Fibroblast of mammary gland (primary cell): Measurements from ENCODE around the gene PTMS.

ENCODE experiments used
- DNase-seq: peaks from one replicate; pipeline ENCODE4 v3.0.0-alpha.2; 2010; ENCODE audit warnings: low read depth
- H3K4me3 ChIP-seq: 2 replicates; pipeline ENCODE4 v1.5.1; 2011; ENCODE audit warnings: low read depth, mild to moderate bottlenecking, low read length, moderate library complexity; ENCODE audit not compliant: control insufficient read depth
- TF ChIP-seq, protein P1 (sequence below): conservative IDR thresholded peaks from 2 replicates; pipeline ENCODE4 v1.5.1; 2011; ENCODE audit warnings: low read depth, low read length, inconsistent platforms; ENCODE audit not compliant: control insufficient read depth, insufficient read depth

Gene PTMS

DNA sequence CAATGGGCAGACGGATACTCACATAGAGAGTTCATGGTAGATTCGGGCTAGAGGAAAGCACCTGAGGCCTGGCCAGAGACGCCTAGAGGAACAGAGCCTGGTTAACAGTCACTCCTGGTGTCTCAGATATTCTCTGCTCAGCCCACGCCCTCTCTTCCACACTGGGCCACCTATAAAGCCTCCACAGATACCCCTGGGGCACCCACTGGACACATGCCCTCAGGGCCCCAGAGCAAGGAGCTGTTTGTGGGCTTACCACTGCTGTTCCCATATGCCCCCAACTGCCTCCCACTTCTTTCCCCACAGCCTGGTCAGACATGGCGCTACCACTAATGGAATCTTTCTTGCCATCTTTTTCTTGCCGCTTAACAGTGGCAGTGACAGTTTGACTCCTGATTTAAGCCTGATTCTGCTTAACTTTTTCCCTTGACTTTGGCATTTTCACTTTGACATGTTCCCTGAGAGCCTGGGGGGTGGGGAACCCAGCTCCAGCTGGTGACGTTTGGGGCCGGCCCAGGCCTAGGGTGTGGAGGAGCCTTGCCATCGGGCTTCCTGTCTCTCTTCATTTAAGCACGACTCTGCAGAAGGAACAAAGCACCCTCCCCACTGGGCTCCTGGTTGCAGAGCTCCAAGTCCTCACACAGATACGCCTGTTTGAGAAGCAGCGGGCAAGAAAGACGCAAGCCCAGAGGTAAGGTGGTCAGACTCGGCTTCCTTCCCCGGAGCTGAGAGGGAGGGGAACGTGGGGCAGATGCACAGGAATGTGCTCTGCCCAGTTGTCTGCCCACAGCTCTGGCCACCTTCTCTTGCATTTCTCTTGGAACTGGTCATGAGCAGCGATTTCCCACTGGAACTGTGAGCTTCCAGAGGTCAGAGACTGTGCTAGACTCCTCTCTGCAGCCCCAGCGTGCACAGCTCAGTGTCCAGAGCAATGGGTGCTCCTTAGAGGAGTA, 23.1 kb downstream of the PTMS start, which contains the start of gene CD4:
CD4 (plus strand) TSS at position 557 of the 953 bp plus-strand sequence. CDS start 10,611 bp downstream, outside the sequence.
- TF ChIP-seq, protein P1, sequence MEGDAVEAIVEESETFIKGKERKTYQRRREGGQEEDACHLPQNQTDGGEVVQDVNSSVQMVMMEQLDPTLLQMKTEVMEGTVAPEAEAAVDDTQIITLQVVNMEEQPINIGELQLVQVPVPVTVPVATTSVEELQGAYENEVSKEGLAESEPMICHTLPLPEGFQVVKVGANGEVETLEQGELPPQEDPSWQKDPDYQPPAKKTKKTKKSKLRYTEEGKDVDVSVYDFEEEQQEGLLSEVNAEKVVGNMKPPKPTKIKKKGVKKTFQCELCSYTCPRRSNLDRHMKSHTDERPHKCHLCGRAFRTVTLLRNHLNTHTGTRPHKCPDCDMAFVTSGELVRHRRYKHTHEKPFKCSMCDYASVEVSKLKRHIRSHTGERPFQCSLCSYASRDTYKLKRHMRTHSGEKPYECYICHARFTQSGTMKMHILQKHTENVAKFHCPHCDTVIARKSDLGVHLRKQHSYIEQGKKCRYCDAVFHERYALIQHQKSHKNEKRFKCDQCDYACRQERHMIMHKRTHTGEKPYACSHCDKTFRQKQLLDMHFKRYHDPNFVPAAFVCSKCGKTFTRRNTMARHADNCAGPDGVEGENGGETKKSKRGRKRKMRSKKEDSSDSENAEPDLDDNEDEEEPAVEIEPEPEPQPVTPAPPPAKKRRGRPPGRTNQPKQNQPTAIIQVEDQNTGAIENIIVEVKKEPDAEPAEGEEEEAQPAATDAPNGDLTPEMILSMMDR = no peak
- no peak within 1 kb of the TSS for H3K4me3 ChIP-seq
- no peak for DNase-seq

DNA sequence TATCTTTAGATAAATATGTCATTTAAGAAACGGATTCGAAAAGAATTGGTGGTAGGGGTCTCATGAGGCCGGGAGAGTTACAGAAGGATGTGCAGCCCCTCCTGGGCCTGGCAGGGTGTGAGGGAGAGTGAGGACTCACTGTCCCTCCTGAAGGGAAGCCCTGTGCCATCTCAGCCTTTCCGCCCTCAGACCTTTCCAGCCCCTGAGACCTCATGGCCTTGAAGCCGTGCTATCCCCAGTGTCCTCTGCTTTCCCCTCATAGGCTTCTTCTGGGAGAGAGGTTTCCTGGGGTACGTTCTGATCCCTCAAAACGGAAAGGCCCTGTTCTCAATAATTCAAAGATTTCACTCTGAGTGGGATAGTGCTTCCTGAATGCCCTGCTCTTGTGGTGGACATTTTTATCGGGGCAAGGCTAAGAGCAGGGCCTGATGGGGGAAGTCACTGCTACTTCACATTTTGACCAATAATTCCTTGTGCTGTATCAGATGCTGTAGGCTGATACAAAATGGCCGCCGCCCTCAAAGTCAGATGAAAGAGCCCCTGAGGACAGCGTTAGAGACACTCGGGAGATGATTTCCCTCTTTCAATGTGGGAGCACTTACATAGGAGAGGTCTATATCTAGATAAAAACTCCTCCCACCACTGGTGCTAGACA, 24.5 kb downstream of the PTMS start:
- no peak for DNase-seq
- H3K4me3 ChIP-seq = no peak overlapping the region
- TF ChIP-seq, protein P1 = no peak

DNA sequence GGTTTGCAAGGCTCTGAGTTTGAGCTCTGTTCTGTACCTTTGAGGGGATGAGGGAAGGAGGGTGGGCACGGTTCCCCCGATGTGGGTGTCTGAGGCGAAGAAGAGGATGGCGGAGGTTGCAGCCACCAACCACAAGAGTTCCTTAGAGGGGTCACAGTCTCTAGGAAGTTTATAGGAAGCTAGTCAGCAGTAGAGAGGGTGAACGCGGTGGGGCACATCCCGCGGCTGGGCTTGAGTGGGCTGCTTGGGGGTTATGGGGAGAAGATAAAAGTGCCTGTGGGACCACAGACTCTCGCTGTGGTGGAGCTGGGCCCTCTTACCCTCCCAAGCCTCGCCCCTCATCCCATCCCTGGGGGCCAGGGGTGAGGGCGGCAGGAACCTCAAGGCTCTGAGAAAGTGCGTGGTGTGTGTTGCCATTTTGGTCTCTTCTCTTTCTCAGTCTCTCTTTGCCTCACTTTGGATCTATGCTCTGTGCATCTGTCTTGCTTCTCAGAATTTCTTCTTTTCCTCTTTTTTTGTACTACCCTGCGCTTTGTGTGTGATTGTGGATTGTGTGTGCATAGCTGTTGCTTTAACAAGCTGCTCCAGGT, 25.9 kb downstream of the PTMS start:
- TF ChIP-seq, protein P1 = no peak
- H3K4me3 ChIP-seq = no peak overlapping the region
- DNase-seq = no peak

DNA sequence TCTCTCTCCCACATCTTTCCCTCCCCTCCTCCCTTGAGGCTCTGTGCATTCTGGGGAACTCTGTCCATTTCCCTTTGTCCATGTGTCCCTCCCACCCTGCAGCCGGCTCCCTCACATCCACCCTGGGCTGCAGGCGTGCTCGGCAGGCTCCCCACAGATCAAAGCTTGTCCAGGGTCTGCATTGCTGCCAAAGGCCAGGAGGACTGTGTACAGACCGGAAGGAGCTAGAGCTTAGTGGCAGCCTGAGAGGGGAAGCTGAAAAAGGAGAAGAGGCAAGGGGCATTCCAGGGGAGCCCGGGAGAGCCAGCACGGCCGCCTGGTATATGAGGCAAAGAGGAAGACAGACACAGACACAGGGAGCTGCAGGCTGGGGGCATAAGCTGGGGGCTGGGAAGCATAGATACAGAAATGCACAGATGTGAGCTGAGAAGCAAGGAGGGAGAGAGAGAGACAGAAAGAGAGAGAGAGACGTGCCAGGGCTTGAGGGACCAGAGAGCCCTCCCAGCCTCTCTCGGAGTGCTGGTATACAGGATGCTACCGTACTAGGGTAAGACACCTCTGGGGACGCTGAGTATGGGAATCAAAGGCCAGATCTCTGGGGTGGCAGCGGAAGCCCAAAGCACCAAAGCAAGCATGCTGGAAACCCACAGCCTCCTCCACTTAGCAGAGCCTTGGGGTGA, 26.5 kb downstream of the PTMS start:
- DNase-seq = no peak
- no peak overlapping the region for H3K4me3 ChIP-seq
- TF ChIP-seq, protein P1 = no peak

DNA sequence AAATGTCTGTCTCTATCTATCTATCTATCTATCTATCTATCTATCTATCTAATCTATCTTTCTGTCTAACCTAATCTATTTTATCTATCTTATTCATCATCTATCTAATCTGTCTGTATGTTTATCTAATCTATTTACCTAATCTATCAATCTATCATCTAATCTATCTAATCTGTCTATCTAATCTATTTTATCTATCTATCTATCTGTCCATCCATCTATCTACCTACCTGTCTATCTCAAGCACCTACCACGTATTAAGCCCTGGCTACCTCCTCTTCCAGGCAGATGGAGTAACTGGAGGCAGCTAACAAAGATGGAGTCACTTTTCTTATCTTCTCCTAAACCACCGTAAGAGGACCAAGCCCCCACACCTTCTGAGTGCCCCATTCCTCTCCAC, 28.9 kb downstream of the PTMS start:
- TF ChIP-seq, protein P1 = no peak
- no peak for DNase-seq
- H3K4me3 ChIP-seq = no peak overlapping the region

DNA sequence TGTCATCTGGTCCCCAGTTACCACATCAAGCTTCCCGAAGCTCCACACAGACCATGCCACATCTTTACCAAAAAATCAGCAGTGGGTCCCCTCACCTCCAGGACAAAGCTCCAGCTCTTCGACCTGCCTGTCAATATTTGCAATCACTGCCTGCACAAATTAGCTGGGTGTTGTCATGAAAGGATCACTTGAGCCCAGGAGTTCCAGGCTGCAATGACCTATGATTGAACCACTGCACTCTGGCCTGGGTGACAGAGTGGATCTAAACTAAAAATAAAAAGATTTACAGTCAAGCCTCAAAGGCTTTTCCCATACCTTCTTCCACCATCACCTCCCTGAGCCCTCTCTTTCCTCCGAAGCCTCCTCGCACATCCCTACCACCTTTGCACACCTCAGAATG, 30.4 kb downstream of the PTMS start:
- no peak for DNase-seq
- TF ChIP-seq, protein P1 = no peak
- H3K4me3 ChIP-seq = no peak overlapping the region
